Stomach (tissue), 9 donors: Measurements from ENCODE around the gene ADH4. TPM values are rescaled to one million over a fixed set of nuclear protein-coding genes. Genes with fewer than 3 reads are reported as not detected.
"Not testable (repeated sequence)": the region's sequence is repeated elsewhere in the genome, so short reads cannot be mapped to it uniquely, and the experiment has no call there.

Experiments used
- DNase-seq, 2 donors: peaks; one replicate each; pipeline versions ENCODE4 v3.0.0 to v3.0.0-alpha.2; 2013 to 2019
- H3K27ac ChIP-seq, 5 donors: fragments of 200-600 bp in 4 of 5; sonication (generic) in 4 of 5; one replicate each; pipeline ENCODE4 v1.5.1; 2013 to 2019; ENCODE audit warnings: mild to moderate bottlenecking in 1 of 5, moderate library complexity in 1 of 5
- H3K27me3 ChIP-seq, 3 donors: fragments of 200-600 bp; sonication (generic); one replicate each; pipeline ENCODE4 v1.5.1; 2017 to 2019; ENCODE audit warnings: mixed run types in 1 of 3
- H3K36me3 ChIP-seq, 4 donors: fragments of 200-600 bp; sonication (generic); 1 replicate in 3 of 4; 2 replicates in 1 of 4; pipeline ENCODE4 v1.5.1; 2016 to 2019
- H3K4me1 ChIP-seq, 4 donors: fragments of 200-600 bp; sonication (generic); one replicate each; pipeline ENCODE4 v1.5.1; 2016 to 2019
- H3K4me3 ChIP-seq, 4 donors: fragments of 200-600 bp; sonication (generic) in 3 of 4; one replicate each; pipeline ENCODE4 v1.5.1; 2016 to 2019; ENCODE audit warnings: mild to moderate bottlenecking in 1 of 4
- H3K9me3 ChIP-seq, 4 donors: fragments of 200-600 bp; sonication (generic); one replicate each; pipeline ENCODE4 v1.5.1; 2016 to 2019
- EP300 ChIP-seq: sonication (generic); formaldehyde crosslinking; IDR thresholded peaks from one replicate; pipeline ENCODE4 v1.6.1; 2017; ENCODE audit warnings: antibody characterized with exemption
- POLR2A ChIP-seq, 4 donors: fragments of 450-650 bp; IDR thresholded peaks; one replicate each; pipeline ENCODE4 v1.6.1; 2016; ENCODE audit warnings: antibody characterized with exemption in 4 of 4, control low read depth in 2 of 4, mild to moderate bottlenecking in 1 of 4, moderate library complexity in 1 of 4
- POLR2AphosphoS5 ChIP-seq, 3 donors: sonication (generic); formaldehyde crosslinking; IDR thresholded peaks; one replicate each; pipeline ENCODE4 v1.6.1; 2016; ENCODE audit warnings: antibody characterized with exemption in 3 of 3
- WGBS, 5 donors: extraction: QIAGEN DNeasy Blood & Tissue Kit in 3 of 5; methylation state at CpG; one replicate each; pipeline versions ENCODE4 v1.1.5 to v1.1.7; 2013 to 2018; 5-methylcytosine and 5-hydroxymethylcytosine counted together
- intact Hi-C: fragments of 100-400 bp; cut with DNase I; formaldehyde crosslinking; loops from one replicate; pipeline ENCODE4 v1.15.1; 2023; ENCODE audit warnings: low total_unique reads
- polyA plus RNA-seq, 3 donors: library from polyadenylated mRNA; stranded (reverse); fragments of 200-250 nt; gene quantifications; one replicate each; pipeline ENCODE4 v1.2.3, GENCODE V29; 2013
- total RNA-seq, 5 donors: library from RNA; depleted of rRNA; stranded (reverse); fragments of >200 nt; gene quantifications; one replicate each; pipeline versions ENCODE4 v1.1.0 to v1.2.3, GENCODE V29; 2014 to 2016
- TF ChIP-seq, protein P1 (sequence below), 7 experiments: fragments of 450-650 bp in 4 of 7; fragments of 200-600 bp in 3 of 7; sonication (generic) in 3 of 7; IDR thresholded peaks; one replicate each; pipeline ENCODE4 v1.5.1; 2016 to 2019; ENCODE audit warnings: antibody characterized with exemption in 7 of 7, control low read depth in 2 of 7, mild to moderate bottlenecking in 1 of 7
- donor health status: healthy with polysubstance abuse.
- donor health status: Bipolar disorder and iron deficiency.
- donor health status: healthy.

Gene ADH4
- total and polyA plus RNA-seq, 8 donors, result 0.25 to 1.8 (median 0.50) TPM; not detected in 5

DNA sequence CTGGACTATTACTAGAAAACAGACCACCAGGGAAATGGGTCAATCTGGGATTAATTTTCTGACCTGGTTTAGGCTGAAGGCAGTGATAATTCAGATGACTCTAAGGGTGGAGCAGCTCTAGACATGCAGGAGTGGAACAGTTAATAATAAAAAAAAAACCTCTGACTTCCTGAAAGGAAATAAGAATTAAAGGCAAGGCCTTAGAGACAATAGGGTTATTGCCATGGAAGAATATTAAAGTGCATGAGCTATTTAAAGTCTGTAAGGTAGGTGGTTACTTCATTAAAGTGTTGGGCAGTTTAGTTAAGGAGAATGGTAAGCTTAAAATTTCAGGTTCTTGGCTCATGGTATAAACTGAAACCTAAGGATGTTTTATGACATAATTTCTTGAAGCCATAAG, 40.9 kb downstream of the ADH4 start:
- intact Hi-C loops, result no loop called here
- no peak for DNase-seq
- TF ChIP-seq, protein P1, sequence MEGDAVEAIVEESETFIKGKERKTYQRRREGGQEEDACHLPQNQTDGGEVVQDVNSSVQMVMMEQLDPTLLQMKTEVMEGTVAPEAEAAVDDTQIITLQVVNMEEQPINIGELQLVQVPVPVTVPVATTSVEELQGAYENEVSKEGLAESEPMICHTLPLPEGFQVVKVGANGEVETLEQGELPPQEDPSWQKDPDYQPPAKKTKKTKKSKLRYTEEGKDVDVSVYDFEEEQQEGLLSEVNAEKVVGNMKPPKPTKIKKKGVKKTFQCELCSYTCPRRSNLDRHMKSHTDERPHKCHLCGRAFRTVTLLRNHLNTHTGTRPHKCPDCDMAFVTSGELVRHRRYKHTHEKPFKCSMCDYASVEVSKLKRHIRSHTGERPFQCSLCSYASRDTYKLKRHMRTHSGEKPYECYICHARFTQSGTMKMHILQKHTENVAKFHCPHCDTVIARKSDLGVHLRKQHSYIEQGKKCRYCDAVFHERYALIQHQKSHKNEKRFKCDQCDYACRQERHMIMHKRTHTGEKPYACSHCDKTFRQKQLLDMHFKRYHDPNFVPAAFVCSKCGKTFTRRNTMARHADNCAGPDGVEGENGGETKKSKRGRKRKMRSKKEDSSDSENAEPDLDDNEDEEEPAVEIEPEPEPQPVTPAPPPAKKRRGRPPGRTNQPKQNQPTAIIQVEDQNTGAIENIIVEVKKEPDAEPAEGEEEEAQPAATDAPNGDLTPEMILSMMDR (IDR thresholded peaks at IDR 0.05), result no peak
- TF ChIP-seq POLR2A (IDR thresholded peaks at IDR 0.05), result no peak
- TF ChIP-seq POLR2AphosphoS5 (IDR thresholded peaks at IDR 0.05), result no peak
- no peak for TF ChIP-seq EP300
- H3K36me3 ChIP-seq, result no peaks in the 10 kb centered on the region
- no peak overlapping the region for H3K4me3 ChIP-seq
- no peaks in the 10 kb centered on the region for H3K4me1 ChIP-seq
- no peaks in the 10 kb centered on the region for H3K27me3 ChIP-seq
- no peak overlapping the region for H3K27ac ChIP-seq
- H3K9me3 ChIP-seq, result no peaks in the 10 kb centered on the region

GRCh38 chr4:99102634-99103033, 41.5 kb downstream of the ADH4 start:
- Histone ChIP-seq H3K4me1 (no peaks in the 10 kb centered on the region), H3K27ac (no peak overlapping the region), H3K9me3 (no peaks in the 10 kb centered on the region), H3K36me3 (no peaks in the 10 kb centered on the region), H3K27me3 (no peaks in the 10 kb centered on the region), H3K4me3 (no peak overlapping the region)
- TF ChIP-seq, protein P1 (IDR thresholded peaks at IDR 0.05), result no peak
- TF ChIP-seq POLR2A (IDR thresholded peaks at IDR 0.05) (no peak), POLR2AphosphoS5 (IDR thresholded peaks at IDR 0.05) (no peak), EP300 (no peak)
- no peak for DNase-seq
- intact Hi-C loops, result no loop called here
- 94 to 100% (median 97%) methylated on average over 2 of the region's 2 CpGs for WGBS, 5 donors

DNA sequence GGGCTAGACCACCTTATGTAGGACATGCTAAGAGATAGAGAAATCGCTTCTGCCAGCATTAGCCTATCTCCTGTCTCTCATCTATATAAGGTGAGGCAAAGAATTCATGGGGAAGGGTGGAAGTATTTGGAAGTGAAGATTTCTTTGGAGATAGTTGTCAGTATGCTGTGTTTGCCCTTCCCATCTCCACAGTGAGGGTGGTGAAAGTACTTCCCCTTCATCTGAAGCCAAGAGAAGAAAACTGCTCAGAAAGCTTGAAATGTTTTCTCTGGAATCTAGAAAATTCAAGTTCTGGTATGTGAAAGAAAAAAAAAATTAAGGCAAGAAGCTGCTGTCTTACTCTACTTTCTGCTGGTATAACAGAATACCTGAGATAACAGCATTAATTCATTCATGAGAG, 43.2 kb downstream of the ADH4 start:
- Histone ChIP-seq H3K36me3 (no peaks in the 10 kb centered on the region), H3K27ac (no peak overlapping the region), H3K9me3 (no peaks in the 10 kb centered on the region), H3K4me3 (no peak overlapping the region), H3K27me3 (no peaks in the 10 kb centered on the region), H3K4me1 (no peaks in the 10 kb centered on the region)
- no peak for DNase-seq
- intact Hi-C loops, result no loop called here
- WGBS, 5 donors, result 89 to 100% (median 96%) methylated on average over 1 of the region's 1 CpG
- TF ChIP-seq EP300, result no peak

DNA sequence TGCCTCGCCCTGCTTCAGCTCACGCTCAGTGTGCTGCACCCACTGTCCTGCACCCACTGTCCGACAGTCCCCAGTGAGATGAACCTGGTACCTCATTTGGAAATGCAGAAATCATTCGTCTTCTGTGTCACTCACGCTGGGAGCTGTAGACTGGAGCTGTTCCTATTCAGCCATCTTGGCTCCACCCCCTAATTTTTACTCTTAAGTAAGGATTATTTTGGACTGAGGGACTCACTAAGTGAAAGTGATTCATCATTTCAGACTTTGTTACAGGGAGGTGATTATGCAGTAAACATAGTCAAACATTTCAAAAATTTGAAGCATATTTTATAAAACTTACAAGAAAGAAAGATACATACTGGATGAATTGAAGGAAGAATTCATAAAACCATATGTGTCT, 44.3 kb downstream of the ADH4 start:
- H3K27me3 ChIP-seq, DNase-seq, intact Hi-C loops, H3K36me3 ChIP-seq, H3K4me1 ChIP-seq, H3K27ac ChIP-seq, H3K9me3 ChIP-seq, H3K4me3 ChIP-seq: not testable (repeated sequence)
- 74 to 98% (median 84%) methylated on average over 5 of the region's 5 CpGs for WGBS, 5 donors

GRCh38 chr4:99099311-99099710, 44.8 kb downstream of the ADH4 start:
- Histone ChIP-seq H3K27ac (no peak overlapping the region), H3K27me3 (no peaks in the 10 kb centered on the region), H3K36me3 (no peaks in the 10 kb centered on the region), H3K9me3 (no peaks in the 10 kb centered on the region), H3K4me3 (no peak overlapping the region), H3K4me1 (no peaks in the 10 kb centered on the region)
- no peak for TF ChIP-seq POLR2A (IDR thresholded peaks at IDR 0.05)
- TF ChIP-seq, protein P1 (IDR thresholded peaks at IDR 0.05), result no peak
- no peak for TF ChIP-seq EP300
- TF ChIP-seq POLR2AphosphoS5 (IDR thresholded peaks at IDR 0.05), result no peak
- intact Hi-C loops, result no loop called here
- WGBS, 5 donors, result 82 to 97% (median 90%) methylated on average over 11 to 12 of the region's 12 CpGs
- DNase-seq, result no peak

DNA sequence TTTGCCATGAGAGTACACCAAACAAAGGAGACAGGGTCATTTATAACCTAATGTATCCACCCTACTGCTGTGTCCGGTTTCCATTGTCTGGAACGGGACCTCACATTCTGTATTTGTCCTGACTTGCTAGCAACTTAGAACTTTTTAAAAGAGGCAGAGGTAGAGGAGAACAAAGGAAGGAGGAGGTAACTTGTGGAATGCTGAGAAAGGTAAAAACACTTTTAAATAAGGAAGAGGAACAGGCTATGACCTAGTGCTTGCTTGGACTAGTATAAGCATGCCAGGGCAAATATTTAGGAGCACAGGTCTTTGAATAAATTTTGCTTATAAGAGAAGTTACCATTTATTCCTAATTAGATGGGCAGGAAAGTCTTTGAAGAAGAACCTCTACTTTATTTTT, 52.3 kb downstream of the ADH4 start:
- H3K4me3 ChIP-seq, H3K27me3 ChIP-seq, H3K36me3 ChIP-seq, intact Hi-C loops, H3K27ac ChIP-seq, H3K9me3 ChIP-seq, DNase-seq: not testable (repeated sequence)
- peaks cover 11 to 32% (median 19%) of the 10 kb centered on the region in 4 donors for H3K4me1 ChIP-seq
- 74 to 90% (median 81%) methylated on average over 2 of the region's 2 CpGs for WGBS, 5 donors
